ENCODE data around the gene ENAH. TPM values are rescaled to one million over a fixed set of nuclear protein-coding genes. Genes with fewer than 3 reads are reported as not detected.

Gene ENAH
- total RNA-seq, 1 experiment from 2014 or later: 285 TPM

GRCh38 chr1:225695578-225696337 is 42.8 kb upstream of the ENAH start:
- Histone ChIP-seq H2BK15ac (ENCODE audit: low read depth, low read length) (no peak overlapping the region), H3K27ac (ENCODE audit: insufficient read length, low read depth, low read length) (no peak overlapping the region), H4K5ac (ENCODE audit: insufficient read length, low read depth, low read length) (no peak overlapping the region), H3K14ac (ENCODE audit: insufficient read depth, low read length) (no peak overlapping the region), H3K56ac (ENCODE audit: insufficient read length, low read depth, low read length) (no peak overlapping the region), H3K4ac (ENCODE audit: low read depth, low read length) (no peak overlapping the region), H3K27me3 (ENCODE audit: insufficient read depth, low read length) (no peaks in the 10 kb centered on the region), H2BK20ac (ENCODE audit: low read depth, low read length, poor library complexity, severe bottlenecking) (no peak overlapping the region), H3K23ac (ENCODE audit: insufficient read length, low read depth, low read length) (no peak overlapping the region), H2BK12ac (ENCODE audit: insufficient read length, low read depth, low read length) (no peak overlapping the region), H3K4me1 (ENCODE audit: insufficient read depth, low read length) (no peaks in the 10 kb centered on the region), H3K79me1 (ENCODE audit: insufficient read depth, low read depth, low read length, poor library complexity, severe bottlenecking) (no peaks in the 10 kb centered on the region), H3K9ac (ENCODE audit: extremely low read depth, insufficient read length, low read length) (no peak overlapping the region), H2BK5ac (ENCODE audit: insufficient read length, low read length) (no peak overlapping the region), H3K79me2 (ENCODE audit: insufficient read depth, low read length) (no peaks in the 10 kb centered on the region), H2AFZ (ENCODE audit: low read length) (no peak overlapping the region), H4K20me1 (ENCODE audit: control insufficient read depth, insufficient read depth, insufficient read length) (no peaks in the 10 kb centered on the region), H4K91ac (ENCODE audit: insufficient read length, low read depth, low read length) (no peak overlapping the region), H3K18ac (ENCODE audit: insufficient read length, low read depth, low read length) (no peak overlapping the region), H2AK5ac (ENCODE audit: insufficient read length, low read length) (no peak overlapping the region), H4K8ac (replicated peaks; ENCODE audit: insufficient read length, low read depth, low read length) (no peak overlapping the region), H3K9me3 (ENCODE audit: control insufficient read depth, low read depth, low read length) (no peaks in the 10 kb centered on the region), H3K23me2 (ENCODE audit: insufficient read length, low read depth, low read length, poor library complexity, severe bottlenecking) (no peaks in the 10 kb centered on the region), H2BK120ac (ENCODE audit: low read depth, low read length, poor library complexity, severe bottlenecking) (no peak overlapping the region), H3K4me2 (ENCODE audit: insufficient read depth, insufficient read length, low read length) (no peak overlapping the region), H3T11ph (ENCODE audit: low read length) (no peak overlapping the region)
- peaks cover 0 to 7% (median 4%) of the 10 kb centered on the region in 3 experiments; a peak in 1 of 7 replicates for H3K36me3 Mint-ChIP-seq (ENCODE audit: insufficient read depth in 1 of 3, low read depth in 3 of 3)
- H3K27me3 Mint-ChIP-seq (ENCODE audit: low read depth): no peaks in the 10 kb centered on the region
- H3K9me3 Mint-ChIP-seq: peaks cover 8 to 9% of the 10 kb centered on the region in 2 experiments
- peaks cover 0 to 5% of the 10 kb centered on the region in 2 experiments; a peak in 3 of 4 replicates for H3K4me1 Mint-ChIP-seq
- H3K27ac Mint-ChIP-seq: no peak overlapping the region
- no peak overlapping the region for H3K4me3 Mint-ChIP-seq
- no CpG with 5 or more reads among the region's 6 CpGs for WGBS (ENCODE audit: extremely low coverage, insufficient read length, low lambda C conversion rate)
- no peak for DNase-seq
- TF ChIP-seq CTCF (conservative IDR thresholded peaks at IDR 0.05): no peak
